Lower leg skin (tissue), 3 donors: ENCODE measurements around the gene NFIB.

Experiments used
- CTCF ChIP-seq, 3 donors: fragments of 450-650 bp; IDR thresholded peaks; one replicate each; pipeline ENCODE4 v1.5.1; 2016; ENCODE audit warnings: antibody characterized with exemption in 3 of 3, mild to moderate bottlenecking in 3 of 3, moderate library complexity in 2 of 3
- POLR2A ChIP-seq, 2 donors: fragments of 450-650 bp; IDR thresholded peaks; one replicate each; pipeline ENCODE4 v1.6.1; 2016 to 2017; ENCODE audit warnings: antibody characterized with exemption in 2 of 2, mild to moderate bottlenecking in 1 of 2, moderate library complexity in 1 of 2

GRCh38 chr9:14273696-14274121 is 40.2 kb downstream of the NFIB start:
- TF ChIP-seq CTCF (IDR thresholded peaks at IDR 0.05) (no peak), POLR2A (IDR thresholded peaks at IDR 0.05) (no peak)
